Measurements from ENCODE around the gene PRM3. TPM values are rescaled to one million over a fixed set of nuclear protein-coding genes. Genes with fewer than 3 reads are reported as not detected.

PRM3 gene
- total RNA-seq, 1 experiment from 2014 or later, result not detected

GRCh38 chr16:11289202-11289601 is 15.8 kb upstream of the PRM3 start:
- DNase-seq, result no peak
- intact Hi-C loops (cut with micrococcal nuclease; ENCODE audit: unreplicated experiment), result no loop called here
- no TSS peak for BruUV-seq (replicated peaks)
- Mint-ChIP-seq H3K4me1 (ENCODE audit: low read depth, unreplicated experiment) (no peaks in the 10 kb centered on the region), H3K36me3 (ENCODE audit: insufficient read depth, unreplicated experiment) (no peaks in the 10 kb centered on the region), H3K27me3 (ENCODE audit: unreplicated experiment) (peaks cover 82% of the 10 kb centered on the region), H3K27ac (ENCODE audit: unreplicated experiment) (no peak overlapping the region), H3K4me3 (ENCODE audit: low read depth, unreplicated experiment) (no peak overlapping the region), H3K9me3 (ENCODE audit: low read depth, unreplicated experiment) (no peaks in the 10 kb centered on the region)
- CTCF ChIA-PET, result no interaction called here
- no peak for TF ChIP-seq CTCF (IDR thresholded peaks at IDR 0.05; ENCODE audit: unreplicated experiment)

GRCh38 chr16:11285842-11286241 is 12.4 kb upstream of the PRM3 start:
- no peaks in the 10 kb centered on the region for H3K36me3 Mint-ChIP-seq (ENCODE audit: insufficient read depth, unreplicated experiment)
- TF ChIP-seq CTCF (IDR thresholded peaks at IDR 0.05; ENCODE audit: unreplicated experiment), result no peak
- no peak overlapping the region for H3K27ac Mint-ChIP-seq (ENCODE audit: unreplicated experiment)
- H3K9me3 Mint-ChIP-seq (ENCODE audit: low read depth, unreplicated experiment), result no peaks in the 10 kb centered on the region
- BruUV-seq (replicated peaks), result no TSS peak
- no peak for DNase-seq
- CTCF ChIA-PET, result no interaction called here
- intact Hi-C loops (cut with micrococcal nuclease; ENCODE audit: unreplicated experiment), result no loop called here
- peaks cover 84% of the 10 kb centered on the region for H3K27me3 Mint-ChIP-seq (ENCODE audit: unreplicated experiment)
- no peaks in the 10 kb centered on the region for H3K4me1 Mint-ChIP-seq (ENCODE audit: low read depth, unreplicated experiment)
- no peak overlapping the region for H3K4me3 Mint-ChIP-seq (ENCODE audit: low read depth, unreplicated experiment)

- intact Hi-C loops (cut with micrococcal nuclease; ENCODE audit: unreplicated experiment), result no loop called here
- no TSS peak for BruUV-seq (replicated peaks)
- H3K4me3 Mint-ChIP-seq (ENCODE audit: low read depth, unreplicated experiment), result no peak overlapping the region
- H3K9me3 Mint-ChIP-seq (ENCODE audit: low read depth, unreplicated experiment), result no peaks in the 10 kb centered on the region
- H3K27ac Mint-ChIP-seq (ENCODE audit: unreplicated experiment), result no peak overlapping the region
- peaks cover 64% of the 10 kb centered on the region for H3K27me3 Mint-ChIP-seq (ENCODE audit: unreplicated experiment)
- peaks cover 16% of the 10 kb centered on the region for H3K4me1 Mint-ChIP-seq (ENCODE audit: low read depth, unreplicated experiment)
- H3K36me3 Mint-ChIP-seq (ENCODE audit: insufficient read depth, unreplicated experiment), result no peaks in the 10 kb centered on the region
- no peak for DNase-seq
- TF ChIP-seq CTCF (IDR thresholded peaks at IDR 0.05; ENCODE audit: unreplicated experiment), result no peak
- CTCF ChIA-PET, result interaction anchor here (0.5 kb wide), 1 partner anchor 275 kb away, joined by 4 read pairs; no protein-coding TSS in a partner anchor
Observed at GRCh38 chr16:11283820-11284248, 10.4 kb upstream of the PRM3 start.

GRCh38 chr16:11280616-11281522 is 7.4 kb upstream of the PRM3 start, which contains the start of gene PRM1:
Gene PRM1, minus strand, starts transcription at chr16:11281330. Its CDS starts 92 bp downstream, at chr16:11281238.
- Mint-ChIP-seq H3K4me3 (ENCODE audit: low read depth, unreplicated experiment) (no peak within 1 kb of the TSS), H3K27ac (ENCODE audit: unreplicated experiment) (no peak within 1 kb of the TSS), H3K9me3 (ENCODE audit: low read depth, unreplicated experiment) (no peaks in the 10 kb centered on the region), H3K36me3 (ENCODE audit: insufficient read depth, unreplicated experiment) (no peaks in the 10 kb centered on the region), H3K4me1 (ENCODE audit: low read depth, unreplicated experiment) (peaks cover 16% of the 10 kb centered on the region), H3K27me3 (ENCODE audit: unreplicated experiment) (peaks cover 39% of the 10 kb centered on the region)
- no peak for DNase-seq
- CTCF ChIA-PET, result interaction anchor here (1.2 to 1.7 kb wide), 2 partner anchors 17 to 309 kb away, joined by 3 to 5 read pairs; no protein-coding TSS in a partner anchor
- intact Hi-C loops (cut with micrococcal nuclease; ENCODE audit: unreplicated experiment), result no loop called here
- no peak for TF ChIP-seq CTCF (IDR thresholded peaks at IDR 0.05; ENCODE audit: unreplicated experiment)
- no TSS peak for BruUV-seq (replicated peaks)

All from Calu3 (cell line).